GM23248 (cell line): ENCODE measurements around the gene TRERF1.

Experiments used
- EZH2 ChIP-seq: fragments of 200-600 bp; sonication (generic); IDR thresholded peaks from 2 replicates; pipeline ENCODE4 v1.6.1; 2018; ENCODE audit warnings: antibody characterized with exemption, mild to moderate bottlenecking; ENCODE audit not compliant: insufficient read depth, poor library complexity, severe bottlenecking
- EZH2phosphoT487 ChIP-seq: fragments of 200-600 bp; sonication (generic); IDR thresholded peaks from 2 replicates; pipeline ENCODE4 v1.6.1; 2018; ENCODE audit warnings: antibody characterized with exemption, moderate library complexity, mild to moderate bottlenecking, low read depth; ENCODE audit not compliant: insufficient read depth

DNA sequence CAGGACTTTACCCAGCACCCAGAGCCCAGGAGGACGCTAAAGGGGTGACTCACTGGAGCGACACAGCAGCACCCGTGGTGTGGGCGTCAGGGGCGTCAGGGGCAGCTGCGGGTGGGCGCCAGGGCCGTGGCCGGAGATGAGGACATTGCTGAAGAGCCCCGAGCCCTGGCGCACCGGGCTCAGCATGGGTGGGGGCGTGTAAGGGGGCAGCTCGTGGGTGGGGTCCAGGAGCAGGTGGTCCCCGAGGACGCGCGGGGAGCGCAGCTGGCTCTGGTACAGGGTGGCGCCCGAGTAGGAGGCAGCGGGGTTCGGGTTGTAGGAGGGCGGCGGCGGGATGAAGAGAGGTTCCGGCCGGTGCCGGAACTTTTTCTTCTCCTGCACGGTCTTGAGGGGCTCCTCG, 192.4 kb downstream of the TRERF1 start:
- no peak for TF ChIP-seq EZH2
- TF ChIP-seq EZH2phosphoT487 = no peak
